IPS DF 4.7 (cell line): ENCODE measurements around the gene RAB33B.
"Not testable (repeated sequence)": the region's sequence is repeated elsewhere in the genome, so short reads cannot be mapped to it uniquely, and the experiment has no call there.

Source experiments
- DNase-seq: peaks from one replicate; pipeline ENCODE4 v3.0.0-alpha.2; 2013; ENCODE audit warnings: low spot score; ENCODE audit errors: extremely low read depth

The RAB33B gene

DNA sequence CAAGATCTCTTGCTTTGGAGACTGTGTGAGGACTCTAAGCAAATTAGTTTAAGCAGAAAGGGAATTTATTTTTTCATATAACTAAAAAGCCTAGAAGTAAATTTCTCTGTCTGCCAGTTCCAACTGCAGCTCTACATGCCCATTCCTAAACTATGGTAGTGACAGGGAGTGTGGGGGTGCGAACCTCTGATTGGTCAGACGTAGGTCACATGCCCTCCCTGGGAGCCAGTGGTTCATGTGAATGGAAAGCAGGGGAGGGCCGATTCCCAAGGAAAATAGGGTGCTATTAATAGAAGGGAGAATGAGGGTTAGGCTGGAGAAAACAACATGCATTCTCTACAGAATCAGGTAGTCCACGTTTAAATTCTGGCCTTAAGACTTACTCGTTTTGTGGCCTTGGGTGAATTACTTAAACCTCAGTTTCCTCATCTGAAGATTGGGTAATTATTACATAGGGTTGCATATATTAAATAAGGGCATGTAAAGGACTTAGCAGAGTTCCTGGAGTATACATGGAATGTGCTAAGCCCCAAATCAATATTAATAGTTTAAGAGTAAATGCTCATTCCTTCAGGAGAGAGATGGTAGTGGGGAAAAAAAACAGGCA is 7.2 kb downstream of the RAB33B start:
- DNase-seq: no peak

DNA sequence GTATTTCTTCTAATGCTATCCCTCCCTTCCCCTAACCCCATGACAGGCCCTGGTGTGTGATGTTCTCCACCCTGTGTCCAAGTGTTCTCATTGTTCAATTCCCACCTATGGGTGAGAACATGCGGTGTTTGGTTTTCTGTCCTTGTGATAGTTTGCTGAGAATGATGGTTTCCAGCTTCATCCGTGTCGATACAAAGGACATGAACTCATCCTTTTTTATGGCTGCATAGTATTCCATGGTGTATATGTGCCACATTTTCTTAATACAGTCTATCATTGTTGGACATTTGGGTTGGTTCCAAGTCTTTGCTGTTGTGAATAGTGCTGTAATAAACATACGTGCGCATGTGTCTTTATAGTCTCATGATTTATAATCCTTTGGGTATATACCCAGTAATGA is 10.6 kb downstream of the RAB33B start:
- DNase-seq: not testable (repeated sequence)

DNA sequence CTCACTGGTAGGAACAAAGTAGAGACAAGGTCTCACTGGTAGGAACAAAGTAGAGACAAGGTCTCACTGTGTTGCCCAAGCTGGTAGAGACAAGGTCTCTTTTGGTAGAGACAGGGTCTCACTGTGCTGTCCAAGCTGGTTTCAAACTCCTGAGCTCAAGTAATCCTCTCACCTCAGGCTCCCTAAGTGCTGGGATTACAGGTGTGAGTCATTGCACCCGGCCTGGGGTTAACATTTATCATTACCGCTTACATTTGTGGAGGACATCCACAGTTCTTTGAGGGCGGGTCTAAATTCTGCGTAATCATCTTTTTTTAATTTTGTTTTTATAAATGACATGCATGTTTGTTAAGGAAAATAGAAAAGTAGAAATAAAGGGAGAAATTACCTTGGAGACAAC is 12.0 kb downstream of the RAB33B start:
- no peak for DNase-seq

DNA sequence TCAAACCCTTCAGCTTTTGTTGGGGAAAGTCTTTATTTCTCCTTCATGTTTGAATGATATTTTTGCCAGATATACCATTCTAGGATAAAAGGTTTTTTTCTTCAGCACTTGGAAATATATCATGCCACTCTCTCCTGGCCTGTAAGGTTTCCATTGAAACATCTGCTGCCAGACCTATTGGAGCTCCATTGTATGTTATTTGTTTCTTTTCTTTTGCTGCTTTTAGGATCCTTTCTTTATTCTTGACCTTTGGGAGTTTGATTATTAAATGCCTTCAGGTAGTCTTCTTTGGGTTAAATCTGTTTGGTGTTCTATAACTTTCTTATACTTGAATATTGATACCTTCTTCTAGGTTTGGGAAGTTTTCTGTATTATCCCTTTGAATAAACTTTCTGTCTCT is 14.8 kb downstream of the RAB33B start:
- DNase-seq: not testable (repeated sequence)

DNA sequence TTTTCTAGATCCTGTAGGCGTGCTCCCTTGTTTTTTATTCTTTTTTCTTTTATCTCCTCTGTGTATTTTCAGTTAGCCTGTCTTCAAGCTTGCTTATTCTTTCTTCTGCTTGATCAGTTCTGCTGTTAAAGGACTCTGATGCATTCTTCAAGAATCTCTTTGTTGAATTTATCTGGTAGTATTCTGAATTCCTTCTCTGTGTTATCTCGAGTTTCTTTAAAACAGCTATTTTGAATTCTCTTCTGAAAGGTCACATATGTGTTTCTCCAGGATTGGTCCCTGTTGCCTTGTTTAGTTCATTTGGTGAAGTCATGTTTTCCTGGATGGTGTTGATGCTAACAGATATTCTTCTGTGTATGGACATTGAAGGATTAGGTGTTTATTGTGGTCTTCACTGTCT is 15.3 kb downstream of the RAB33B start:
- DNase-seq: no peak

DNA sequence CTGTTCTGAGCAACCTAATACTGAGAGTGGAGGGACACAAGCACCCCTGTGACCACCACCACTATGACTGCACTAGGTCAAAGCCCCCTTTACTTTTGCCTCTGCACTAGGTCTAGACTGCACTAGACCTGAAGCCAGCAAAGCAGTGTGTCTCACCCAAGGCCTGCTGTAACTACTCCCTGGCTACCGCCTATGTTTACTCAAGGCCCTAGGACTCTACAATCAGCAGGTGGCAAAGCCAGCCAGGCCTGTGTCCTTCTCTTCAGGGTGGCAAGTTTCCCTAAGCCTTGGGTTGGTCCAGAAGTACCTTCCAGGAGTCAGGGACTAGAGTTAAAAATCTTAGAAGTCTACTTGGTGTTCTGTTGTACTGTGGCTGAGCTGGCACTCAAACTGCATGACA is 15.9 kb downstream of the RAB33B start:
- no peak for DNase-seq

DNA sequence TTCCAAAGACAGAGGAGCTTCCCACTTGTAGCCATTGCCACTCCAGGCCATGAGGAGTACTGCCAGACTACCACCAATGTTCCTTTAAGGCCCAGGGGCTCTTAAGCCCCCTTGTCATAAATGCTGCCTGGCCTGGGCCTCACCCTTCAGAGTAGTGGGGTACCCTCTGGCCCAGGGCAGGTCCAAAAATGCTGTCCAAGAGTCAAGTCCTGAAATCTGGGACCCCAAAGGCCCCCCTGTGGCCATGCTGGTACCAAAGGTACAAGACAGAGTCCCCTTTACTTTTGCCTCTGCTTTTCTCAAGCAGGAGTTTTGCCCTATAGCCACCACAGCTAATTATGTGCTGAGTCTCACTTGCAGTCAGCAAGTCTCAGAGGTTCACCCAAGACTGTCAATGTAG is 16.4 kb downstream of the RAB33B start:
- DNase-seq: no peak

DNA sequence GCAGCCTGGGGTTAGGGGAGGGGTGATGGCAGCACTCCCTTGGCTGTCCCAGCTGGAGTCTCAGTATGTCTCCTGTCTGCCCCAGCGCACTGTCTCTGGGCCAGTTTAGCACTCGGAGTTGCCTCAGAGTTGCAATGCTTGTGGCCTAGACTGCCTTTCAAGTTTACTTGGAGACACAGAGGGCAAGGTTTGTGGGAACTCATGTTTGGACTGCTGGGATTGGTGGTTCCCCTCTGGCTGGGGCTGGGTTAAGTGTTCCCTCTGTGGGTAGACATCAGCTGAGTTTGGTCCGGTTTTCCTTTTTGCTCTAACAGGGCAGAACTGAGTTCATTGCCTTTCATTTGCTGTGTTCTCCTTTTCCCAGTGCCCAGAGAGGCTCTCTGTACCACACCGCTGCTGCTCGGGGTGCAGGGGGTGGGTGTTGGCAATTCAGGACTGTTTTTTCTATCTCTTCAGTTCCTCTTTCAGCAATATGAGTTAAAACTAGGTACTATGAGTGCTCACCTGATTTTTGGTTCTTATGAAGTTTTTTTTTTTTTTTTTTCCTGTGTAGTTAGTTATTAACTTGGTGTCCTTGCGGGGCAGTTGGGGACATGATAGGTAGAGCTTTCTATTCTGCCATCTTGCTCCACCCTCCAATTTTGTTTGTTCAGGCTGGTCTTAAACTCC is 17.2 kb downstream of the RAB33B start:
- no peak for DNase-seq

DNA sequence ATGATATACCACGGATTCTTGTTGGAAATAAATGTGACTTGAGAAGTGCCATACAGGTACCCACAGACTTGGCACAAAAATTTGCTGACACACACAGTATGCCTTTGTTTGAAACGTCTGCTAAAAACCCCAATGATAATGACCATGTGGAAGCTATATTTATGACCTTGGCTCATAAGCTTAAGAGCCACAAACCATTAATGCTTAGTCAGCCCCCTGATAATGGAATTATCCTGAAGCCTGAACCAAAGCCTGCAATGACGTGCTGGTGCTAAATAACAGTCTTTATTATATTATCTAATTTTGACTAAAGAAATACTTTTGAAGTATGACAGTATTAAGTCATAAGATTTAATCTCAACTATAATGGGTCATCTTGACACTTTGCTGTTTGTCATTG is 18.9 kb downstream of the RAB33B start:
- no peak for DNase-seq

DNA sequence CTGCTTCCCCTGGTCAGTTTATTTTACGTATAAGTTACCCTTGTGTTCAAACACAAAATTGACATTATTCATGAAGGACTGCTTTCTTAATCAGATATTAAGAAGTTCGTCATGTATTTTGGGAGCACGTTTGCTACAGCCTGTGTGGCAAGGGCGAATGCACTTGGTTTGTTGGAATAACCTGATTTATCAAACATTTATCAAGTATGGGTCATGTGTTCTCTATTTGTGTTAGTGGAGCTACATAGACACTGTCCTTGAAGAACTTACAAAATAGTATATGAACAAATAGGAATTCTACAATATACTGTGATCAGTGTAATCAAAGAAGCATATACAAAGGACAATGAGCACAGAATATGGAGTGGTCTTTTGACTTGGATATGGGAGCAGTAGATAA is 22.4 kb downstream of the RAB33B start:
- DNase-seq: no peak

DNA sequence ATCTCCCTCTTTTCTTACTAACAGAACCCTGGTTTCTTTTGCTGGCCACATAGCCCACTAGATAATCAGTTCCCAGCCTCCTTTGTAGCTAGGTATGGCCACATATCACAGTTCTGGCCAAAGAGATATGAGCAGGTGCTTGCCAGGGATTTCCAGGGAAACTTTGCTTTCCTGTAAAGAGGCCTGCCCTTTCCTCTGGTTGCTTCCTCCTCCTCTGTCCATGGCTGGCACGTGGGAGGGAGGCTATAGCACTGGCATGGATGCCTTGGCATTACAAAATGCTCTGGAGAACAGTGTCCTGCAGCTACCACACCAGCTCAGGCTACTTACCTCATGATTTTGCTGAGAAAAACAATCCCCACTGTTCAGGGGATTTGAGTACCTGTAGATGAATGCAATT is 27.5 kb downstream of the RAB33B start:
- no peak for DNase-seq

DNA sequence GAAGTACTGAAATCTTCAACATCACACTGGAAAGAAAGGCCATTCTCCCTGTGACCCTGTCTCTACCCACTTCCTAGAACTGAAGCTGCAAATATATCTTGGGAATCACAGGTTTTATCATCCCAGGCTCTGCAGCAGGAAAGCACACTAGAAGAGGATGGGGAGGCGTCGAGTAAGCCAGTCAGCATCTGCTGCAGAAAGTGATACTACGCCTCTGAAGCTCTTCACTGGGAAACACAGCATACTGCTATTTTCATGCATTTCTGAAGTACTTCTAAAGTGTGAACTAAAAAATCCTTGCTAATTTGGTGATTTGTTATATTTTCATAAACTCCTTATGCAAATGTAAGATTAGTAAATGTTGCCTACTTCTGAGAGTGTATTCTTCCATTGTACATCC is 29.1 kb downstream of the RAB33B start:
- DNase-seq: no peak

DNA sequence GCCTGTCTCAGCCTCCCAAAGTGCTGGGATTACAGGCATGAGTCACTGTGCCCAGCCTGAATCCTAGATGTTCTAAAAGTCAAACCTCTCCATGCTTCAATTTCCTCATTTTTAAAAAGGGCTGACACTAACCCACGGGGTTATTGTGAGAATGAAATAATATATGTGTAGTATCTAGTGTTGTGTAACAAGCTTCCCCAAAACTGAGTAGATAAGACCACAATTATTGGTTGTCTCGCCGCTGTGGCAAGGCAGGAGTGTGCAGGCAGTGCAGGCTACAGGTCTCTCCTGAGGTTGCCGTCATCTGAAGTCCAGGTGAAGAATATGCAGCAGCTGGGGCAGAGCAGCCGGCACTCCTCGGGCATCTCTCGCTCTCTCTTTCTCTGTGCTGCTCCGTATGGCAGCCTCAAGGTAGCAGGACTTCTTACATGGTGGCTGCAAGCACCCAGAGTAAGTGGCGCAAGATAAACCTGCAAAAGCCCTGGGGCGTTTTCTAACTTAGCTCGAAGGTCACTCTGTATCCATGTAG is 30.9 kb downstream of the RAB33B start:
- DNase-seq: no peak

DNA sequence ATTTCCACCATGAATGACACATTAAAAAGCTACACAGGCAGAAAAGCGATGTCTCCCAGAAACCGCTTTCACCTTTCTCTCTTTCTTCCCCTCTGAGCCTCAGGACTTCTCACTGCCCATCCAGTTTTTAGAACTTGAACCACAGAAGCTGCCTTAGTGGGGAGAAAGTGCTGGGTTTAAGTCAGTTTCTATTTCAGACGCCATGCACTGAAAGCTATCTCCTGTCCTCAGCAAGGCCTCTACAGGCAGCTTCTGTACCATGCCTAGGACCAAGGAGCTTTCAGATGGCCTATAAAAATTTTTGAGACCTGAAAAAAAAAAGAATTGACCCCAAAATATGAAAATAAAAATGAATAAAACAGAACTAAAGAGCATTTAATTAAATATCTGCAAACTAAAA is 34.5 kb downstream of the RAB33B start:
- no peak for DNase-seq

DNA sequence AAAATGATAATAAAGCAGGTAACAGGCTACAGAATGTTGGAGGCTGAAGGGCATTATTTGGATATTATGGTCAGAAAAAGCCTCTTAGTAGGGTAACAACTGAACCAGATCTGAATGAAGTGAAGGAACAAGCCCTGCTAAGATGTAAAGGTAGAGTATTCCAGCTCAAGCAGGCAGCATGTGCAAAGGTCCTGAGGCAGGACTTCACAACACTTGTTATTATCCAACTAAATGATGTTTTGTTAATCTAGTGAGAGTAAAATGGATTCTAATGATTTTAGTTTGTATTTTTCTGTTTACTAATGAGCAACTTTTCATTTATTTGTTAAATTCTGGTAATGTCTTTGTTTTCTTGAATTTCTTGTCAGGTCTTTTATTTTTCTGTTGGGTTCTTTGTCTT is 35.7 kb downstream of the RAB33B start:
- no peak for DNase-seq

DNA sequence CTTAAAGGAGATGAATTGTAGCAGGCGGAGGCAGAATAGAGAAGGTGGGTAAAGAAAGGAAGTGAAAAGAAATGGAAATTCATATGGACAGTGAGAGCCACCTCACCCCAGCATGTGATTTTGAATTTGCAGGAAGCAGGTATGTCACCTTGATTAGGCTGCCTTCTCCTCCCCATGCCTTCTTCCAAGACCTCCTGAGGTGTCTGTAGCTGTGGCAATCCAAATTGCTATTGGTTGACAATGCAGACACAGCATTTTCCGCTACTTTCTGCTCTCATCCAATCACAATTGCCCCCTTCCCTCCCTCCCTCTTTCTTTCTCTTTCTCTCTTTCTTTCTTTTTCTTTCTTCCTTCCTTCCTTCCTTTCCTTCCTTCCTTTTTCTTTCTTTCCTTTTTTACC is 38.5 kb downstream of the RAB33B start:
- peak; percentile 28 for DNase-seq

DNA sequence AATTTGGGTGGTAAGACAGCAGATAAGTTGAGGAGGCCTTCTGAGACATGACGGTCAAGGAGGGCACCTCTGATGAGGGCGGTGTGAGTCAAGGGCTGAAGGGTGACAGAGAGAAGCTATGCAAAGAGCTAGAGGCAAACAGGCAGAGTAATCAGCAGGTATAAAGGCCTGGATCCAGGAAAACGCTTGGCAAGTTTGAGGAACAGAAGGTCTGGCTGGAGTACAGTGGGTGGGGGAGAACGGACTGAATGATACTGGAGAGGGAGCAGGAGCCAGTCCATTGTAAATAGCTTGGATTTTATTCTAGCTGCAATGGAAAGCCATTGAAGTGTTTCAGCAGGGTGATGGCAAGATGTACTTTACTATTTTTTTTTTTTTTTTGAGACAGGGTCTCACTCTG is 39.3 kb downstream of the RAB33B start:
- DNase-seq: no peak

DNA sequence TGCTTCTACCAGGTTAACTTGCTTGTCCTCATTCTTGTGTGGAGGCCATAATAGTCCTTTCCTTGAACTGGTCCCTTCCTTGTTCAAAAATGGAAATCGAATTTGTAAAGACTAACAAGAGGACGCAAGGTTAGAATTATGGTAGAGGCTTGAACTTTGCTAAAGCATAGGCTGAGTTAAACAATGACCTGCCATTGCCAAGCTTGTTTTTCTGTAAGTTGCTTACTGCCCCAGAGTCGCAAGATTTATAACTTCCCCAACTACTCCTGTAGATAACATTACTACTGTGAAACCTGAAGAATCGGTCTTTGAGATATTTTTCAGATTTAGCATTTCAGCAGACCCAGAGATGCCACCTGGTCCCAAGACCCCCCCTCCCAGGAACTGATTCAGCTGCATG is 45.3 kb downstream of the RAB33B start:
- DNase-seq: no peak

DNA sequence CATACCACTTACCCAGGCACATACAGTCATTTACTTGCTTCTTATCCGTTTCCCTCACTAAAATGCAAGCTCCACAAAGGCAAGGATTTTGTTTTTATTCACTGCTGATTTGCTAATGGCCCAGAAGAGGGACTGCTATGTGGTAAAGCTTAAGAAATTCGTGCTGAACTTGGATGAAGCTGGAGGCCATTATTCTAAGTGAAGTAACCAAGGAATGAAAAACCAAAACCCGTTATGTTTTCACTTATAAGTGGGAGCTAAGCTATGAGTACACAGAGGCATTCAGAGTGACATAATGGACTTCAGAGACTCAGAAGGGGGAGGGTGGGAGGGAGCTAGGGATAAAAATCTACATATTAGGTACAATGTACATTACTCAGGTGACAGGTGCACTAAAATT is 47.2 kb downstream of the RAB33B start:
- DNase-seq: no peak

DNA sequence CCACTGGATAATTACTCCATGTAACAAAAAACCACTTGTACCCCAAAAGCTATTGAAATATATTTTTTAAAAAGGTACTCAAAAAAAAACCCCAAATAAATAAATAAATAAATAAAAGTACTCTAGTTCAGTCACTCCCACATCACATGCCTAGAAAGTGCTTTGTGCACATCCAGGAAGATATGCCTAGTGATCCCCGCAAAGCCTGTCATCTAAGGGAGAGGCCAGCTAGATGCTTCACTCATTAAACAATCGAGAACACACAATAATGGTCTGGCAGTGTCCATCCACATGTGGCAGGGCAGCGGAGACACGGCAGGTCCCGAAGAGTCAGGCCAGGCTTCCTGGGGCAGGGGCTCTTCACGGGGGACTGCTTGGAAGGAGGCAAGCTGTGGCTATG is 47.6 kb downstream of the RAB33B start:
- no peak for DNase-seq

DNA sequence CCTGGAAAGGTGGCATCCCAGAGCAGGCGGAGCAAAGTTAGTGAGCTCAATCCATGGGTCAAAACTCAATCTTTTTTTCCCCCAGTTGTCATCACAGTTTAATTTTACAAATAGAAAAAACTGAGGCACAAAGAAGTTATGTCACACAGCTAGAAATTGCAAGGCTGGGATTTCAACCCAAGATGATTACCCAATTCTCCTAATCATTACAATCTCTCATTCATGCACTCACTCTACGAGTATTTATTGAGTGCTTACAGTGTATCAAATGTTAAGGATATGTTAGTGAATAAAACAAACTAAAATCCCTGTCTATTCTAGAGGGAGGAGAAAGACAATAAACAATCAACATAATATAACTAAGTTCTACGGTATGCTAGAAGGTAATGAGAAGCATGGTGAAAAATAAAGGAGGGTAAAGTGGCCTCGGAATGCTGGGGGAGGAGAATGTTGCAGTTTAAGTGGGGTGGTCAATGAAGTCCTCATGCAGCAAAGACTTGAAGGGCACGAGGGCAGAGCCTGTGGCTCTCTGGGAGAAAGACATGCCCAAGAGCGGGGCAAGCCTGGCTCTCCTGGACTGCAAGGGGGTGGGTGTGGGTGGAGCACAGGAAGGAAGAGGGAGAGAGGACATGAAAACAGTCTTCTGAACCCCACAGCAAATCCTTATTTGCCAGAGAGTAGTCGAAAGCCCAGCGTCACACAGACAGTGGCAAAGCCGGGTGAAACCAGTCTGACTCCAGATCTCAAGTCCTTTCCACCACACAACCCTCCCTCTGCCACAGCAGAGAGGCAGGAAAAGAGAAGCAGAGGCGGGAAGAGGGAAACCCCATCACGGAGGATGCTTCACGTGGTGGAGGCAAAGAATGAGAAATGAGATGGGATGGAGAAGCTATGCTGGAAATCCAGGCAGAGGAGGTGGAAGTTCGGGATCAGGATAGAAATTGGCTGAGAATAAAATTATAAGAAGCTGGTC is 48.3 kb downstream of the RAB33B start:
- no peak for DNase-seq

DNA sequence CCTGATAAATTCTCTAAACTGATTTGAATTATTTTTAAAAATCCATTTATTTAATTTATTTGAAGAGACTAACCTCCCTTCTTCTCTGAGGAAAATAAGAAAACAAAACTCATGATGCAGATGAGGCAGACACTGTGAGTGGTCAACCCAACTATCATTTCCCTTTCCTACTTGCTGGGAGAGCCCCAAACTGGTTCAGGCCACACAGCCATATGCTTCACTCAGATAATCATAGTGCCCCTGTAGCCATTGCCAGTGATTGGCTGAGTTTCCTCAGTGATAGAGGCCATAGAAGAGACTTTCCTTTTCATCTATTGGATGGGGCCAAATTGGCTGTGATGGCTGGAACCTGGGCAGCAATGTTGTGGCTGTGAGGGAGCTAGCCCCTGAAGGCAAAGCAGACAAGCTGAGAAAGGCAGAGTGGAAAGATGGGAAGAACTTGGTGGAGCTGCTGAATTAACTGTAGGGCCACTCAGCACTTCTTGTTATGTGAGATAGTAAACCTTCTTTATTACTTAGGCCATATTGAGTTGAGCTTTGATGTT is 49.8 kb downstream of the RAB33B start:
- no peak for DNase-seq
